ENCODE measurements around the gene DGKE.

GRCh38 chr17:56831369-56832095 is 2.4 kb upstream of the DGKE start:
- no peak for TF ChIP-seq POLR2A (IDR thresholded peaks at IDR 0.05)
- no peak for TF ChIP-seq CTCF (IDR thresholded peaks at IDR 0.05)
- TF ChIP-seq EP300 (IDR thresholded peaks at IDR 0.05), result no peak
- TF ChIP-seq POLR2AphosphoS5 (IDR thresholded peaks at IDR 0.05), result no peak
